ENCODE measurements around the gene MRAP.
"Not testable (repeated sequence)": the region's sequence is repeated elsewhere in the genome, so short reads cannot be mapped to it uniquely, and the experiment has no call there.

The MRAP gene

DNA sequence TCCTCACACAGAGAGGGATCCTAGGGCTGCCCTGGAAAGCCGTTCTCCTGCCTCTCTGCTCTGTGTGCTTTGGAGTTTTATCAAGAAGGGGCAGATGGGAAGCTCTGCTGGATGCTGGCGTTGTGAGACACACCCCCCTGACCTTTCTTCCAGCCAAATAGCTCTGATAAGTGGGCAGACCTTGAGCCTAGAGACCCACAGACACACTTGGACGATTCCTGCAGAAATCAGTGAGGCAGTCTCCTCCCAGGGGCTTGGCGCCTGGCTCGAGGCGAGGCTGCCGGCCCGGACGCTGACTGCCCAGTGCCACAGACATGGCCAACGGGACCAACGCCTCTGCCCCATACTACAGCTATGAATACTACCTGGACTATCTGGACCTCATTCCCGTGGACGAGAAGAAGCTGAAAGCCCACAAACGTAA lies at the start of gene MRAP:
Gene MRAP (plus strand): TSS at position 198 of the 424 bp plus-strand sequence. CDS start 117 bp downstream, at position 315.
- no peak for FAIRE-seq

DNA sequence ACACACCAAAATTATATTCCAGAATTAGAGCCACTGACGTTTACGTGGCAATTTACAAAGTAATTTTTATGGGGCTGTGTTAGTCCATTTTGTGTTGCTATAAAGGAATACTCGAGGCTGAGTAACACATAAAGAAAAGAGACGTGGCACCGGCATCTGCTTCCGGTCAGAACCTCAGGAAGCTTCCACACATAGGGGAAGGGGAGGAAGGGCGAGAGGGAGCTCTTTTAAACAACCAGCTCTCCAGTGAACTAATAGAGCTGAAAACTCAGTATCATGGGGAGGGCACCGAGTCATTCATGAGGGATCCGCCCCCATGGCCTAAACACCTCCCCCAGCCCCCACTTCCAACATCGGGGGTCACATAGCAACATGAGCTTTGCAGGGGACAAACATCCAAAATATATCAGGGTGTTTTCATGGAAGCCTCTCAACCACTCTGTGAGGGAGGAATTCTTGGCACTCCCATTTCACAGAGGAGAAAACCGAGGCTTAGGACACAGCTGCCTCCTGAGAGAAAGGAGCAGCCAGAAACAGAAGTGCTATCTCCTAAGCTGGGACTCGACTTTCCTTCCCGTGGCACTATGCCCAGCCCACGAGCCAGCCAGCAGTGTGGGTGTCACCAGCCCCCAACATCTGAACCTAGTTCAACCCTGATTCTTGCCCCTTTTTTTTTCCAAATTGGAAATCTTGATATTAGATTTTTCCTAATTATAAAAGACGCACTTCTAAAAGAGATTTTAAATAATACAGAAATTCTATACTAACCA lies 49.0 kb upstream of the MRAP start:
- no peak for FAIRE-seq

DNA sequence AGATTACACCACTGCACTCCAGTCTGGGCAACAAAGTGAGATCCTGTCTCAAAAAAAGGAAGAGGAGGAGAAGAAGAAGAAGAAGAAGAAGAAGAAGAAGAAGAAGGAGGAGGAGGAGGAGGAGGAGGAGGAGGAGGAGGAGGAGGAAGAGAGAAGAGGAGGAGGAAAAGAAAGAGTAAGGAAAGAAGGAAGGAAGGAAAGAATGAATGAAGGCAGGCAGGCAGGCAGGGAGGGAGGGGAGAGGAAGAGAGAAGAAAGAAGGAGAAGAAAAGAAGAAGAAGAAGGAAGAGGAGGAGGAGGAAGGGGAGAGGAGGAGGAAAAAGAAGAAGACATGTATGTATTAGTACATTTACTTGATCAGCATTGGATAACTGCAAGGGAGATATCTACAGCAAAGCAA lies 46.5 kb upstream of the MRAP start:
- FAIRE-seq, result no peak

GRCh38 chr21:32253215-32253641 lies 45.4 kb upstream of the MRAP start:
- no peak for FAIRE-seq

- no peak for FAIRE-seq
Measured at GRCh38 chr21:32256251-32256650, 42.4 kb upstream of the MRAP start.

DNA sequence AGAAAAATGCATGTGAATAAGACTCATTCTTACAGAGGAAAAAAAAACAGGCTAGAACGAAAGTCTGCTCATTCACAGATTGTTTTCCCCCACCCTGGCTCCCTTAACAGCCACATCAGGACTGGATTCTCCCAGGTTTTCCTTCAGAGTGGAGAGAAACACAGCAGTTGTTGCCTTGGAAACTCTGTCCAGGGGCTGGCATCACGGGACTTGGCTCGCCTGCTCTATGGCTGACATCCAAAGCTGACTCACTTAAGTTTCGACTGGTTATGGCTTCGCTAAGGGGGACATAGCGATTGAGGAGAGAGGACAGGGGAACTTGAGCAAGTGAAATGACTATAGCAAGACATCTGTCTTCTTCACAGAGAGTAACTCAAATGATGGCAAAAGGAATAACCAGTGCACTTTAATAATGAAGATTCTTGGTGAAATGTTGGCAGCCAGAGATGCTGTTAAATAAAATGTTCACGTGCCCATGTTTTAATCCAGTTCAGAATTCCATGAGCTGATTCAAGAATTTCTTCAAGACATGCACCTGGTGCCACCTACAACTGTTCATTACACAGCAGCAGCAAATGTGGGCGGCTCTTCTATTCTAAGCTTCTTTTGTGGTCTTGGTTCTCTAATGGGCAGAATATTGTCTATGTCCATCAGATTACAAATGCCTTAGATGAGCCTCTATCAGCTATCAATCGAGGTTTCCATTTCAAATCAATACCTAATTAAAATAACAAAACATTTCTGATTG lies 41.6 kb upstream of the MRAP start:
- no peak for FAIRE-seq

GRCh38 chr21:32257962-32258785 lies 40.5 kb upstream of the MRAP start:
- FAIRE-seq, result no peak

DNA sequence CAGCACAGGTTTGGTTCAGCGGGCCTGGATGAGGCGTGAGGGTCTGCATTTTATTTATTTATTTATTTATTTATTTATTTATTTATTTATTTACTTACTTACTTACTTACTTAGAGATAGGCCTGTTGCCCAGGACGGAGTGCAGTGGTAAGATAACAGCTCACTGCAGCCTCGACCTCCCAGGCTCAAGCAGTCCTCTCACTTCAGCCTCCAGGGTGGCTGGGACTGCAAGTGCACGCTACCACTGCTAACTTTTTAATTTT lies 39.9 kb upstream of the MRAP start:
- not testable (repeated sequence) for FAIRE-seq

DNA sequence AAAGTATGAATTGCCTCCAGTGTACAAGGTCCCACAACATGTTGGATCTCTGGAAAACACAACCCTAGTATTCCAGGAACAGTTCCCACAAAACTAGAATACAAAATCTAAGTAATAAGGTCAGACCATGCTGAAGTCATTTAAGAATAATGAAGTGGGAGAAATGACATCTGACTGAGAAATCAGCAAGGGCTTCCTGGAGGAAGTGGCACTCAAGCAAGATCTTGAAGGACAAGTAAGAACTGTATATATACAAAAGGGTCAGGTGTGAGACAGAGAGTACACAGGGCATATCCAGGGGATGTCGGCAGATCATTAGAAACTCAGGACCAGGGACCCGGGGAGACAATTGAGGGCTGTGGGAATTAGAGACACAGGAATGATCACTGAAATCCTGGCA lies 38.5 kb upstream of the MRAP start:
- no peak for FAIRE-seq

GRCh38 chr21:32261929-32262328 lies 36.7 kb upstream of the MRAP start:
- FAIRE-seq, result no peak

GRCh38 chr21:32265321-32265720 lies 33.3 kb upstream of the MRAP start:
- not testable (repeated sequence) for FAIRE-seq

DNA sequence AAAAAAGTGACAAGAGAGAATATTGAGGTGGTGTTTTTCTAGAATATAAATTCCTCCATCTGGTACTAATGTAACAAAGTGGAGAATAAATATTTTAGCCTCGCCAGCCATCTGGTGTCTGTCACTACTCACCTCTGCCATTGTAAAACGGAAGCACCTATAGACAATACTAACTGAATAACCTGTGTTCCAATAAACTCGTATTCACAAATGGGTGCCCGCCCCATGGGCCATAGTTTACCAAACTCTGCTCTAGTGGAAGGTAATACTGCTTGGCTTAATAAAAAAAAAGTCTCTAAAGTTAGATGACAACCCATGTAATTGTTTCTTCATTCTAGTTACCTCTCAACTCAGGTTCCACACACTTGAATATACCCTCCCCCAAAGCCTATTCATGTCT lies 27.9 kb upstream of the MRAP start:
- no peak for FAIRE-seq

- no peak for FAIRE-seq
Measured at GRCh38 chr21:32276671-32277070, 22.0 kb upstream of the MRAP start.

- FAIRE-seq, result no peak
Measured at GRCh38 chr21:32278103-32278502, 20.6 kb upstream of the MRAP start.

- no peak for FAIRE-seq
Measured at GRCh38 chr21:32278518-32279376, 19.9 kb upstream of the MRAP start, which contains the start of gene MIS18A. TSS of gene MIS18A (minus strand) at chr21:32279049. CDS start at chr21:32279014, 35 bp downstream.

DNA sequence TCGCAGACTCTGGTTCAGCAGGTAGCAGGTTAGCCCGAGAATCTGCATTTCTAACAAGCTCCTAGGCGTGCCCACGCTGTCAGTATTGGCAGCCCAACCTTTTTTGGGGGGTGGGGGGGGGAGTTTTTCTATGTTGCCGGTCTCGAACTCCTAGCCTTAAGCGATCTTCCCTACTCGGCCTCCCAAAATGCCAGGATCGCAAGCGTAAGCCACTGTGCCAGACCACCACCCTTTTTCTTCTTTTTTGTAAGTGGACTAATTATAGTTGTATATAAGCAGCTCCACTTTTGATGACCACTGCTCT lies 19.3 kb upstream of the MRAP start:
- no peak for FAIRE-seq

GRCh38 chr21:32281531-32281930 lies 17.1 kb upstream of the MRAP start:
- no peak for FAIRE-seq

DNA sequence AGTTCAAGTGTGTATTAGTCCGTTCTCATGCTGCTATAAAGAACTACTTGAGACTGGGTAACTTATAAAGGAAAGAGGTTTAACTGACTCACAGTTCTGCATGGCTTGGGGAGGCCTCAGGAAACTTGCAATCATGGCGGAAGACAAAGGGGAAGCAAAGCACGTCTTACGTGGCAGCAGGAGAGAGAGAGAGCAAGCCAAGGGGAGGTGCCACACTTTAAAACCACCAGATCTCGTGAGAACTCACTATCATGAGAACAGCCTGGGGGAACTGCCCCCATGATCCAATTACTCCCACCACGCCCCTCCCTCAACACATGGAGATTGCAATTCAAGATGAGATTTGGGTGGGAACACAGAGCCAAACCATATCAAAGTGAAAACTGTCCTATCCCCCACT lies 15.7 kb upstream of the MRAP start:
- no peak for FAIRE-seq

- FAIRE-seq, result no peak
Measured at GRCh38 chr21:32285476-32285875, 13.2 kb upstream of the MRAP start.

DNA sequence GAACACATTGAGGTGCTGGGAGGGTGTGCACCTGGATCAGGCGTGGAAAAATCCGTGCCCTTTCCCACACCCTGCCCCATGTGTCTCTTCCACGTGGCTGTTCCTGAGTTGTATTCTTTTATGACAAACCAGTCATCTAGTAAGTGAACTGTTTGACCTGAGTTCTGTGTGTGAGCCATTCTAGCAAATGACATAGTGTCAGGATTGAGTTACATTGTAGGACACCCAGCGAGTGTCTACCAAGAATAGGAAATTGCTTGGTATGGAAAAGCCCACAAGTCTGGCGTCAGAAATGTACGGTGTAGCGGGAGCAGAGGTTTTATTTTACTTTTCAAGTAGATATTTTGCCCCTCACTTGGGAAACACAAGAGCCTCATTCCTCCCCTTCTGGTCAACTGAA lies 1.2 kb upstream of the MRAP start:
- FAIRE-seq, result no peak

- no peak for FAIRE-seq
Measured at GRCh38 chr21:32298148-32298559, 501 bp upstream of the MRAP start.

GRCh38 chr21:32299695-32300094 lies 1.0 kb downstream of the MRAP start:
- FAIRE-seq, result no peak

Measured in colon (tissue), 2 donors.